HG03354 (cell line): ENCODE measurements around the gene CCNB1IP1.
"Not testable (repeated sequence)": the region's sequence is repeated elsewhere in the genome, so short reads cannot be mapped to it uniquely, and the experiment has no call there.

Experiments
- ATAC-seq: cut with Tn5 transposase; IDR thresholded peaks from one replicate; pipeline ENCODE4 v1.9.1; 2021; ENCODE audit warnings: mild to moderate bottlenecking; ENCODE audit not compliant: unreplicated experiment, poor library complexity, severe bottlenecking

Gene CCNB1IP1, protein sequence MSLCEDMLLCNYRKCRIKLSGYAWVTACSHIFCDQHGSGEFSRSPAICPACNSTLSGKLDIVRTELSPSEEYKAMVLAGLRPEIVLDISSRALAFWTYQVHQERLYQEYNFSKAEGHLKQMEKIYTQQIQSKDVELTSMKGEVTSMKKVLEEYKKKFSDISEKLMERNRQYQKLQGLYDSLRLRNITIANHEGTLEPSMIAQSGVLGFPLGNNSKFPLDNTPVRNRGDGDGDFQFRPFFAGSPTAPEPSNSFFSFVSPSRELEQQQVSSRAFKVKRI

DNA sequence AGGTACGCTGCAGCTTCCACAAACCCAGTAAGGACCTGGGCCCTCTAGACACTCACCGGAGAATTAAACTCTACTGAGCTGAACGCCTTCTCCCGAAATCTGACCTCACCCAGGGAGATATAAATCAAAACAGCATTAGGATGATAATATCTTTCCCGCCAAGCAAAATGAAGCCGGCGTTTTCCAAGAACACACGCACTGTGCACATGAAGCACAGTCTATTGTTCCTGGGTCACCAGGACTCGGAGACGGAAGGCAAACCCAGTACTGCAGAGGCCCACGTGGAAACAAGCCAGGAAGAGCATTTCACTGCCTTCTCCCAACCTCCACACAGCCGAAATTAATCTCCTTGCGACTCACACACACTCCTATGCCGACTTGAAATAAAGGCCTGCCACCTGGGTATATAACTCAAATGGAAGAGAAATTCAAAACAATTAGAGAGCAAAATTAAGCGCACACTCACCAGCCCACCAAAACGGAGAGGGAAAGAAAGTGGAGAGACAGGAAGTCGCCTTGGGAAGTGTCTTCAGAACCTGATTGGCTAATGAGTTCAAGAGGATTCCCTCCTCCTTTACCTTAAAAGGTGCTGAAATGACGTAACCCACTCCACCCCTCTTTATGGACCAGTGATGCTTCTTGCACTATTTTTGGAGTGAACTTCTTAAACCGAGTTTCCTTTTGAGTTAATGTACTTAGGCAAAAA lies at the start of gene CCNB1IP1:
TSS of gene CCNB1IP1 (minus strand) at position 492 of the 706 bp plus-strand sequence. CDS start 16,756 bp downstream, outside the sequence.
- peak; percentile 97 for ATAC-seq

DNA sequence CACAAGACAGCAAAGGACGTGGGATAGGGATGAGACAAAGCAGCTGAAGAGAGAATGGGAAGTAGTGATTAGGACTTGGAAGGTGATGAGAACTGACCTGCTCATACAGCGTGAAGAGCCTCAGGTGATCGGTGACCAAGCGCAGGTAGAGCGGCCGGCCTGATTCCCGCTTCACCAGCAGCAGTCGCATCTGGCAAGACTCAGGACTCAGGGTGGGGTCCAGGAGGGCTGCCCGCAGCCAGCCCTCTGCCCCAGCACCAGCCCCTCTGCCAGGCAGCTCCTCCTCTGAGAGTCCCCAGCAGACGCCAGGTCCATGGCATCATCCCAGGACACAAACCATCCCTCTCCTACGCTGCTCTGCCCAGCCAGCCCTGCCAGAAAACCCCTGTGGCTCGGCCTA lies 49.4 kb upstream of the CCNB1IP1 start:
- no peak for ATAC-seq

- ATAC-seq: no peak
These were observed 48.3 kb upstream of the CCNB1IP1 start for GRCh38 chr14:20381341-20381740.

DNA sequence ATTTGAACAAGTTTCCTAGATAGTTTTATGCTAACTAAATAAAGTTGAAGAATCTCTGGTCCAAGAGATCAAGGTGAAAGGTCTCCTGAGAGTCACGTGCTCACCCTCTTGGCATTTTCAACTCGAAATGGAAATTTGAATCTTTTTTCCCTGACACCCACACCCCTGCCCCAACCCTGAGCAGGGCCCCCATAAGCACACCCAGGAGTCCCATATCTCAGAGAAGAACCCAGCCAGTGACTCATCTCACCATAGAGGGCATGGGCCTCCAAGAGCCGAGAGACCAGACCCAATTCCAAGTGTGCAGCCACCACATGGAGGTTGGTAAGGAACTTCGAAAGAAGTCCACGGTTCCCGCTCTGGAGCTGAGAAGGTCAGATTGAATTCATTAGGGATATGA lies 47.6 kb upstream of the CCNB1IP1 start:
- no peak for ATAC-seq

DNA sequence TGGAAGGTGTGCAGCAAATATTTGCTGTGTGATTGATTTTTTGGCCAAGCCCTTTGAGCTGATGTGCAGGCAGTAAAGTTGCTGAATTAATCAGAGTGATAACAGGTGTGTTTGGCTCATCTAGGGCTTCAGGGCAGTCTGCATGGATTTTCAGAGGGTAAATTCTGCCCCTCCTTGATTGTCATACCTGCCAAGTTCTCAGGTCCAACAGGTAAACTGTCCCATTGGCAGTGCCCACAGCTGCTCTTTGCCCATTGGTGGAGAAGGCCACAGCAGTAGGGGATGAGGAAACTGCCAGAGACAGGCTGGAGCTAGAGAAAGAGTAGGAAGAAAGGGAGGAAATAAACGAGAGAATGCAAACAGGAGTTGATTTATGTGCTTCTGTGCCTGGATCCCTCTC lies 46.7 kb upstream of the CCNB1IP1 start:
- no peak for ATAC-seq

GRCh38 chr14:20377171-20377570 lies 44.1 kb upstream of the CCNB1IP1 start:
- ATAC-seq: no peak

DNA sequence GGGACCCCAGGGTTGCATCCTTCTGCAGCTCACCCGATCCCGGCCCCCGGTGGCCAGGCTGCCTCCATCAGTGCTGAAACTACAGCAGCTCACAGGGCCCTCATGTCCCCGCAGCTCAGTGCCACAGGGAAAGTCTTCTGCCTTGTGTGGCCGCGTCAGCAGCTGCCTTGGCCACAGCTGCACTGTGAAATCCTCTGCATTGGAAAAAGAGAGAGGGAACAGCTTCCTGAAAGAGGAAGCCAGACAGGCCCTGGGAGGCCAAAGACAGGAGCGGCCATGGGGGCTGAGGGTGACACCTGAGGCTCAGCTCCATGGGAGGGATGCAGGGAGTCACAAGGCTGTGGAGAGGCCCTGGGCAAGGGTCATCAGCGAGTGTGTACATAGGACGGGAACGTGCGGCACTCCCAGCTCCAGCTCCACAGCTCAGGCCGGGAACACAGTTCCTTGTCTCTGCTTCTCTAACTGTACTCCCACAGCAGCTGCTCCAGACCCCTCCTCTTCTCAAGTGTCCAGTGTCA lies 43.1 kb upstream of the CCNB1IP1 start:
- ATAC-seq: no peak

- ATAC-seq: no peak
These were observed 42.4 kb upstream of the CCNB1IP1 start for GRCh38 chr14:20375471-20375870.

GRCh38 chr14:20372796-20373195 lies 39.7 kb upstream of the CCNB1IP1 start:
- ATAC-seq: no peak

- no peak for ATAC-seq
These were observed 32.8 kb upstream of the CCNB1IP1 start for GRCh38 chr14:20365928-20366327.

GRCh38 chr14:20358474-20358873 lies 25.4 kb upstream of the CCNB1IP1 start:
- ATAC-seq: not testable (repeated sequence)

GRCh38 chr14:20356422-20356821 lies 23.3 kb upstream of the CCNB1IP1 start:
- ATAC-seq: no peak

DNA sequence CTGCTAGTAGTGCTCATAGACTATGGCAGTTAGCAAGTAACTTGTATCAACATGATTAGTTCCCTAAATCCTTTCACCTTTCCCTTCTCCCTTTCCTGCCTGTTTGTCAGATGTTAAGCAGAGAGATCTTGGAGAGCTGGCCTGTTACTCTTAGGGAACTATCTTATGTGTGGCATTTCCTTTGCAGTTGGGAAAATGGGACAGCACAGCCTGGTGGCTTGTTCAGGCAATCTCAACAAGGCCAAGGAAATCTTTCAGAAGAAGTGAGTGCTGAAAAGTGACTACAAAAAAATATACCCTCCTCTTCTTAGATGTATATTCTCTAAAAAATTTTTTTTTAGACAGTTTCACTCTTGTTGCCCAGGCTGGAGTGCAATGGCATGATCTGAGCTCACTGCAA lies 17.8 kb upstream of the CCNB1IP1 start:
- no peak for ATAC-seq

DNA sequence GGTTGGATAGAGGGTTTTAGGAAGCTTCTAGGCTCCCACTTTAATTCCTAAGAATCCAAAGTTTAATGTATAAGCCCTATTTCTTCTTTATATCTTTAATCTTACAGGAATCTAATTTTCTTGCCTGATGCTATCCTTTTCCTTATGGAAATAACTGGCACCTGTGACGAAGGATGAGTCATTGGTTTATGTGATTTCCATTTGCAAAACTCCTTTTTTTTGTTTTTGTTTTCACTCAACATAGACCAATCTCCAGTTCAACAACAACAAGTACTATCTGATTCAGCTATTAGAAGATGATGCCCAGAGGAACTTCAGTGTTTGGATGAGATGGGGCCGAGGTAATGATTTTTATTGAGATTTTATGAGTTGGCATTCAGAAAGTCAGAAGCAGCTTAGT lies 17.2 kb upstream of the CCNB1IP1 start:
- no peak for ATAC-seq

DNA sequence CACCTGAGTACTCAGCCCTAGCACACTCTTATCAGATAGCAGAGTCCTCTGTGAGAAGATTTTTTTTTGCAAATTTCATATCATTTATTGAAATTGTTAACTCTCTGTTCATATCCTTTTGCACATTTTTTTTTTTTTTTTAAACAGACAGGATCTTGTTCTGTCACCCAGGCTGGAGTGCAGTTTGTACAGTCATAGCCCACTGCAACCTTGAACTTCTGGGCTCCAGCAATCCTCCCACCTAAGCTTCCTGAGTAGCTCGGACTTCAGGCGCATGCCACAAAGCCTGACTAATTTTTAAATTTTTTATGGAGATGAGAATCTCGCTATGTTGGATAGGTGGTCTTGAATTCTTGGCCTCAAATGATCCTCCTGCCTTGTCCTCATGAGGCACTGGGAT lies 14.7 kb upstream of the CCNB1IP1 start:
- ATAC-seq: no peak

- ATAC-seq: no peak
These were observed 13.6 kb upstream of the CCNB1IP1 start for GRCh38 chr14:20346713-20347112.

DNA sequence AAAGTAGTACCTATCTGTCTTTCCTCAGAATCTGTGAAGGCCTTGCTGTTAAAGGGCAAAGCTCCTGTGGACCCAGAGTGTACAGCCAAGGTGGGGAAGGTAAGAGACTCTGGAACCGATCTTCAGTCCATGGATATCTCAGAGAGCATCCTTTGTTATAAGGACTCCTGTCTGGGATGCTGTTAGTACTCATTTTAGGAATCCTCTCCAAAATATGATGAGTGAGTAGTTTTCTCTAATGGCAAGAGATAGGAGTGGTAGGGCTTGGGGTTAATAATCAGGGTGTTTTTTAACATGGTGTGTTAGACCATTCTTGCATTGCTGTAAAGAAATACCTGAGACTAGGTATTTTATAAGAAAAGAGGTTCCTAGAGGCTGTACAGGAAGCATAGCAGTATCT lies 12.3 kb upstream of the CCNB1IP1 start:
- no peak for ATAC-seq

- ATAC-seq: no peak
These were observed 10.8 kb upstream of the CCNB1IP1 start for GRCh38 chr14:20343862-20344220.

DNA sequence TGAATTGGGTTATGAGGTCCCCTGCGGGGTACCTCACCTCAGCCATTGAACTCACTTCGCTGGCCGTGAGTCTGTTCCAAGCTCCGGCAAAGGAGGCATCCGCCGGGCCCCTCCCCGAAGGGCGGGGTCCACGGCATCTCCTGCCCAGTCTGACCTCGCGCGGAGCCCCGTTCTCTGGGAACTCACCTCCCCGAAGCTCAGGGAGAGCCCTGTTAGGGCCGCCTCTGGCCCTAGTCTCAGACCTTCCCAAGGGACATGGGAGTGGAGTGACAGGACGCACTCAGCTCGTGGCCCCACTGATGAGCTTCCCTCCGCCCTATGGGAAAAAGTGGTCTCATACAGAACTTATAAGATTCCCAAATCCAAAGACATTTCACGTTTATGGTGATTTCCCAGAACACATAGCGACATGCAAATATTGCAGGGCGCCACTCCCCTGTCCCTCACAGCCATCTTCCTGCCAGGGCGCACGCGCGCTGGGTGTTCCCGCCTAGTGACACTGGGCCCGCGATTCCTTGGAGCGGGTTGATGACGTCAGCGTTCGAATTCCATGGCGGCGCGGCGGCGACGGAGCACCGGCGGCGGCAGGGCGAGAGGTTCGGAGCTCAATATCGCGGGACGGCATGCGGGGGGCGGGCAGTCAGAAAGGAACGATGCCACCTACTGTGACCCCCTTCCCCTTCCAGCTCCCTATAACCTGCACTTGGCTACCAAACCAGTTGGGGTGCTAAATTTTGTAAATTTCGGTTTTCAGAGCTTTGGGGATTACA lies 10.2 kb upstream of the CCNB1IP1 start, which contains the start of gene PARP2:
TSS of gene PARP2 (plus strand) at position 544 of the 770 bp plus-strand sequence. CDS start at position 551, 7 bp downstream.
- peak; percentile 90 for ATAC-seq

DNA sequence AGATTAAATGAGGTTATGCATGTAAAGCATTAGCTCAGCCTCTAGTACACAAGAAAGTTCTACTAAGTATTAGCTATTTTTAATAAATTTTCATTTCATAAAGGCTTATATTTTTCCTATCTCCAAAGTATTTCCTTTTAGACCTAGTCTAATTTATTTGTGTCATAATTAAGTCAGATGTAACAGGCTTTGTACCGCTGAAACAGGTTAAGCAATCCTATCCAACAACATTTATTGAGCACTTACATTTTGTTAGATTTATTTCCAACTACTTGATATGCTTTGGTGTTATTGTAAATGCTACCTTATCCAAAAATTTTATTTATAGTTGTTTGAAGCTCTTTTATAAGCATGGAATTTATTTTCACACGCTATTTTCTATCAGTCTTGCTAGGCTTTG lies 8.6 kb upstream of the CCNB1IP1 start:
- no peak for ATAC-seq
